T-helper 1 cell treated with Interleukin-12 subunit alpha and Interleukin-12 subunit beta and Interleukin-4 antibody, amounts not matched to agents 30 ng/mL and 1 ng/mL, for 36 hours (primary cell): ENCODE measurements around the gene NHEJ1. TPM values are rescaled to one million over a fixed set of nuclear protein-coding genes. Genes with fewer than 3 reads are reported as not detected.

ENCODE experiments used
- intact Hi-C: fragments of 100-400 bp; cut with micrococcal nuclease; formaldehyde crosslinking; loops from one replicate; pipeline ENCODE4 v1.15.1; 2024
- total RNA-seq: library from RNA; stranded (reverse); gene quantifications from 2 replicates; pipeline ENCODE4 v1.2.3, GENCODE V29; 2022

Gene NHEJ1
- total RNA-seq, 1 donor from 2014 or later: 20.4 TPM

DNA sequence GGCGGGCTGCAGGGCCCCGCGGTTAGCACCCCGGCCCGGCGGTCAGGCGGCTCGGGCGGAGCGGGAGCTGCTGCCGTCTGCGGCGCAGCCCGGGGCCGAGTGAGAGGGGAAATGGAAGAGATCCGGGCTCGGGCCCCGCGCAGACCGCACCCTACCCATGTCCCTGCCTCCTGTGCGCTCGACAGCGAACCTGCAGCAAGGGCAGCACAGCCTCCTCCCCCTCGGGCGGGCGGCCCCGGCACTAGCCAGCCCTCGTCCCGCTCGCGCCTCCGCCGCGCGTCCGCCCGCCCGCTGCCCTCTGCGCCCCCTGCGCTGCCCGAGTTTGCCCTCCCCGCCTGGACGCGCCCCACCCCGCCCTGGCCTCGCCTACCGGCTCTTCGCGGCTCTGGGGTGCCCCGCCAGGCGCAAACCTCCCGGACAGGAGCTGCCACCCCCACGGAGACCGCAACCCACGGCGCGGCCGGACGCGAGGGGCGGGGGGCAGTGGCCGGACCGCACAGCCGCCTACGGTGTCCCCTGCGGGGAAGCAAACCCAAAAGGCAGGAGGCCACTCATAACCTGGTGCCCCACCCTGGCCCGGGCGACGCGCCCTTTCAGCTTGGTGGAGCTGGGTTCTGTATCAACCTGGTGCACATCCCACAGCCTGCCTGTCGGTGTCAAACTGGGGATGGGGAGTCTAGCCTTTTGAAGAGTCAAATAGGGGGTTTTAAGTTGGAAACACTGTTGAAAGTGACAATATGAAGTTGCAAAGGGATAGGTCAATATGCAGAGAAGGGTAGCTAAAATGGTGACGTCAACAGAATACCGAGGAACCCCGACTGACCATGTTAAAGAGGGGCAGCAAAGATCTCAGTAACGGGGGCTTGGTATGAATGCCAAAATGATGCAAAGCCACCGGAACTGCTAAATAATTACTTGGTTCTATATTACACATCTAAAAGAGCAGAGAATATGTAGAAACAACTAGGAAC lies 99.5 kb downstream of the NHEJ1 start, which contains the start of gene IHH:
TSS of gene IHH (minus strand) at position 101 of the 971 bp plus-strand sequence. CDS start 454 bp downstream, outside the sequence.
- intact Hi-C loops: no loop called here

DNA sequence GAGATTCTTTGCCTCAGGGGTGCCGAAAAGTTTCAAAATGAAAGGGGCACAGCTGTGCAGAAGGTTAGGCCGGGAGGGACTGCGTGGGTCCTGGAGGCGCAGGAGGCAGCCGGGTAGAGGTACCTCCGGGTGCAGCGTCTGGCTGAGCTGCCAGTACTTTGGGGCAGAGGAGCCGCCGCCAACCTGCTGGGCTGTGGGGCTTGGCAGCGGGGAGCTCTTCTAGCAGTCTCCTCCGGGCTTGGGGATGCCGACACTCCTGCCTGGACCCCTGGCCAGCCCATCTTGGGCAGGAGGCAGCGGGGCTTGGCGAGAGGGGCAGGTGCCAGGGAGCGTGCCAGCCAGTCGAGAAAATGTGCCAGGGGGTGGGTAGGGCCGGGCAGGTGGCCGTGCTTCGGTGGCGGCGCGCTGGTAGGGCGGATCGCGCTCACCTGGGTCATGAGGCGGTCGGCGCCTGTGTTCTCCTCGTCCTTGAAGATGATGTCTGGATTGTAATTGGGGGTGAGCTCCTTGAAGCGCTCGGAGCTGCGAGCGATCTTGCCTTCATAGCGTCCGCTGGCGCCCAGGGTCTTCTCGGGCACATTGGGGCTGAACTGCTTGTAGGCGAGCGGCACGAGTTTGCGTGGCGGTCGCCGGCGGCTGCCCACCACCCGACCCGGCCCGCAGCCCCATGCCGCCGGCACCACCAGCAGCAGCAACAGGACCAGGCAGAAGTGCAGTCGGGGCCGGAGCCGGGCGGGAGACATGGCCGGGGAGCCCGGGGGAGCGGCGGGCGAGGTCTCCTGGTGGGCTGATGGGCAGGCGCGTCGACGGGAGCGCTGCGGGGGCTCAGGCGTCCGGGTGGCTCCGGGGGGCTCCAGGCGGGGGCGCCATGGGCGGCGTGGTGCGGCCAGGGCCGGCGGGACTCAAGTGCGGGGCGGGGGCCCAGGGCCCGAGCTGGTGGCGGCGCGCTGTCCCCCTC lies 100.6 kb downstream of the NHEJ1 start:
- intact Hi-C loops: loop anchor here (5.0 kb wide), 1 partner anchor 78 kb away; no protein-coding TSS in a partner anchor

DNA sequence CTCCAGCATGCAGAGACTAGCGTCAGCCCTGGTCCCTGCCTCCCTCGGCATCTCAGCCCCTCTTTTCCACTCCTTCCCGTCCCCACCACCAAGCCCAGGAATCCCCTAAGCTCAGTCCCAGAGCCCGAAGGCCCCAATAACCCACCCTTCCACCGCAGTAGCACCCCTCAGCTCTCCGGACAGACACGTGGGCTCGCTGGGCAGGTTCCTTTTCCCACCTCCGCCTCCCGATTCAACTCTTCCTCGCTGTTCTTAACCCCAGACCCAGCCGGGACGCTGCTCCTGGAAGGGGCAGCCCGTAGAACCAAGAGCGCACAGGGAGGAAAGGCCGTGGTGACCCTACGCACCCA lies 101.3 kb downstream of the NHEJ1 start:
- intact Hi-C loops: loop anchor here (5.0 kb wide), 1 partner anchor 77 kb away; no protein-coding TSS in a partner anchor

DNA sequence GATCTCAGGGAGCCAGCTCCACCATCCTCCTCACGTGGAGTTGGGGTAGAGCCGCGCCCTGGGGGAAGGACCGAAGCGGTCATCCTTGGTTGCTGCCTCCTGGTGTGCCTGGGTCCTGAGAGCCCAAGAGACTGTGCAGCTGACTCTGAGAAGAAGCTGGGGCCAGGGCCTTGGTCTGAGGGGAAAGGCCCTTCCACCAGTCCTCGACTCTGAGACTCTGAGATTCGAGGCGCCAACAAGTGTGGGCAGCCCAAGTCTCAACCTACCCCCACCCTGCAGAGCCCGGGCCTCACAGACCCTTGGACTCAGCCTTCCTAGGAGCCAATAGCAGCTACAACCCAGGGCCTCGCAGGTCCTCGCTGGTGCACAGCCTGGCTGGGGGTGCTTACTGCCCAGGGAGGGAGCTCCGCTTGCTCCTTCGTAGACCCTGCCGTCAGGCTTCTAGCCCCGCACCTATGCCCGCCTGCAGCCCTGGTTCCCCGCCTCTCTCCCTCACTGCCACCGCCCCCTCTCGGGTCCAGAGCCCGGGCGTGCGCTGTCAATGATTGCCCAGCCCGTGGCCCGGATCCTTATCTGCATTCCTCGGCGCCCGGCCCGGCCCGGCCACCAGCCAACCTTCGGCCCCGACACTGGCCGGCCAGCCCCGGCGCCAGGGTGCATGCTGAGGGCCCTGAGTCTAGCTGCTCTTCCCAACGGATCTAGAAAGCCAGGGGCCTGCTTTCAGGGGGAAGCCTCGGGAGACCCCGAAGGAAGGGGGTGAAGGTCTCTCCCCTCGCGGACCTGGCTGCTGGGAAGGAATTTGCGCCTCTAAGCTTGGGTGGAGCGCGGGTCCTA lies 101.9 kb downstream of the NHEJ1 start:
- intact Hi-C loops: loop anchor here (1.0 to 5.0 kb wide), 7 partner anchors 46 to 240 kb away; no protein-coding TSS in a partner anchor

DNA sequence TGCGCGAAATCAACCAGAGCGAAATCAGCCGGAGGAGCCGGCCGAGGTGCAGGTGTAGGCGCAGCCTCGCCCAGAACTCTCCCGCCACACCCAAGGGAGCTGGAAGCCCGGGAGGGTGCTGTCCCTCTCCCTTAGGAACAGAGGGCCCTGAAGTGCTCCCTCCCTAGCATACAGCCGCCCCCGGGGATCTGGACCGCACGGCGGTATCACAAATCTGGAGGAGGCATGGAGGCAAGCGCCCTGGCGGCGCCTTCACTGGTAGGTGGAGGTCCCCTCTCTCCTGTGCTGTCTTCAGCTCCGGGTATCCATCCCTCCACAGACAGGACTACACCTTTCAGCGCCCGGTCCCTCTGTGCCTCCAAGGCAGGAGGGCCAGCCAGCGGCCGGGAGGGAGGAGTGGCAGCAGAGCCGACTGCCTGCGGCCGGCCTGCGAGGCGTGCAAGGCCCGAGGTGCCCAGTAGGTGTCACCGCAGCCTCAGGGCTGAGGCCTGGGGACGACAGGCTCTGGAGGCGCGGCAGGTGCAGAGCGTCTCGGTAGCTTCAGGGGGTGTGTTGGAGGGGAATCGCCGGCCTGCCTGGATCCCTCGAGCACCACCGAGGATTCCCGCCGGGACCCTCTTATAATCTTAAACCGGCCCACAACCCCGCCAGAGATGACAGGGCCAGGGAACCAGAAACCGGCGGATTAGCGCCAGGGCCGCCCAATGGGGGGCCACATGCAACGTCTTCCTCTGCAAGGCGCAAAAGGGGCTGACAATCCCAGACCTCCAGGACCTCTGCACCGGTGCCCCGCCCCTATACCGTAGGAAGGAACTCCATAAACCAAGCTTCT lies 102.7 kb downstream of the NHEJ1 start:
- intact Hi-C loops: loop anchor here (1.0 to 5.0 kb wide), 8 partner anchors 29 to 240 kb away; no protein-coding TSS in a partner anchor

DNA sequence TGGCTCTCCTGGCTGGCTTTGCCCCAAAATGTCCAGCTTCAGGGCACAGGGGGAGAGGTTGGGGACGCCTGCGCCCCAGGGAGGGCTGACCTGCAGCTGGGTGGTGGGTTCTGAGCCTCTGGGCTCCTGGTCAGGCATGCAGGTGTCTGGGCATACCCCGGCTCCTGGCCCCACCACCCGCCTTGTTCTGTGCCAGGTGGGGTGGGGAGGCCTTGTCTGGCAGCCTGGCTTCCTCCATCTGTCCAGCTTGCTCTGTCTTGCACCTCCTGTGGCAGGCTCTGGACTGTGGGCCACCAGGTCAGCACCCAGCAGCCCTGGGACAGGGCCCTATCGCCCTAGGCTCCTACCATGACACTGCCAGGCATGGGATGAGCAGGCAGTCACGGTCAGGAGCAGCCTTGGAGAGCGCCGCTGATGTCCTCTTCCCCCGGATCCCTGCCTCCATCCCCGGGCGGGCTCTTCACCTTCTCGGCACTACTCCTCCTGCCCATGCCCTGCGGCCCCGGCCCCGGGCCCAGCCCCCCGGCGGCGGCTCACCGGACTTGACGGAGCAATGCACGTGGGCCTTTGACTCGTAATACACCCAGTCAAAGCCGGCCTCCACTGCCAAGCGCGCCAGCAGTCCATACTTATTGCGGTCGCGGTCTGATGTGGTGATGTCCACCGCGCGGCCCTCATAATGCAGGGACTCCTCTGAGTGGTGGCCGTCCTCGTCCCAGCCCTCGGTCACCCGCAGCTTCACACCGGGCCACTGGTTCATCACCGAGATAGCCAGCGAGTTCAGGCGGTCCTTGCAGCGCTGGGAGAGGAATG lies 103.5 kb downstream of the NHEJ1 start:
- intact Hi-C loops: loop anchor here (1.0 to 5.0 kb wide), 2 partner anchors 28 to 75 kb away; no protein-coding TSS in a partner anchor

DNA sequence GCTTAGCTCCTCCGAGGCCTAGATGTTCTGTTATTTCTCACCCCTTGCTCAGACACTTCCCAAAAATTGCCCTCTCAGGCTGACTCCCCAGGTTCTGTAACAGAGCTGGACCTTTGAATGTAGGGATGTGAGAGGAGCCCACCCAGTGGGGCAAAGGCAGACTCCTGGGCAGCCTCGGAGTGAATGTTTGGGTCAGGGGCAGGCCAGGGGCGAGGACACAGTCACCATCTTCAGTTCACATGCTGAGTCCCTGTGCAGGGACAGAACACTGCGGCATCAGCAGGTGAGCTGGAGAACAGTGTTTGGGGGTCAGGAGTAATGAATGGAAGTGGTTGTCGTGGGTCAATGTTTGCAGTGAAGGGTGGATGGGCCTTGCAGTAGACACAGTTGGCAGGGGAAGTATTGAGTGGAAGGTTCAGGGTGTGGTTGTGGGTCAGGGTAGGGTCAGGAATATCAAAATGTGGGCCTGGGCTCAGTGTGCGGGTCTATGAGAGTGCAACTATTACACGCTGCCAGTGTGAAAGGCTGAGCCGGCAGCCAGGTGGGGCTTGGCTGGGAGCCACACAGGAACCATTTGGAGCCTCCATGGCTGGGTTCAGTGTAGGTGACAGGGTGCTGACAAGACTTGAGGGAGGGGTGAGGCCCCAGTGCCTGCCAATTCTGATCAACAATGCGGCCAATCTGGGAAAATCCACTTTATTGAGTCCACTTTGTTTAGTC lies 104.3 kb downstream of the NHEJ1 start:
- intact Hi-C loops: loop anchor here (5.0 kb wide), 1 partner anchor 74 kb away; no protein-coding TSS in a partner anchor

- intact Hi-C loops: loop anchor here (5.0 kb wide), 1 partner anchor 73 kb away; no protein-coding TSS in a partner anchor
Measured at GRCh38 chr2:219054956-219055903, 105.4 kb downstream of the NHEJ1 start.

- intact Hi-C loops: no loop called here
Measured at GRCh38 chr2:219049282-219049681, 111.3 kb downstream of the NHEJ1 start.

DNA sequence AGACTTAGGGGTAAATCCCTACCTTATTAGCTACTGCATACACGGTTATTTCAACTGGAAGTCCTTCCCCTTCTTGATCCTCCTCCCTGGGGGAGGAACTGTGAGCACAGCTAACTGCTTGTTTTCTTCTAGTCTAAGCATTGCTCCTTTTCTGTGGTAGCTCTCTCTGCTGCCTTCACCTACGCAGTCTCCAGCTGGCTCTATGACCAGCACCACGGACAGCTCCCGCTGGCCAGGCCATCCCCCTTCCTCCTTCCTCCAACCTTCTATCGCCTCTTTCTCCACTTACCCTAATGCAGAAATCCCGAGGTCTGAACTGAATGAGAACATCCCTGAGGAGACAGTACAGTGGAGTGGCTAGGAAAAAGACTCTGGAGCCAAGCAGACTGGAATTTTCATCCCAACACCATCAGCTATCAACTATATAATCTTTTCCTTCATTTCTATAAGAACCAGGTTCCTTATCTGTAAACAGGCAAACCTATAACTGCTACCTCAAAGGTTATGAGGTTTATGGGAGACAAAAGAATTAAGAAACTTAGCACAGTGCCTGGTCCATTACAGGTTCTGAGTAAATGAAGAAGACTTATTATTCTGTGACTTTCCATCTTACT lies 114.6 kb downstream of the NHEJ1 start:
- intact Hi-C loops: no loop called here

GRCh38 chr2:219042750-219043149 lies 117.9 kb downstream of the NHEJ1 start:
- intact Hi-C loops: loop anchor here (5.0 kb wide), 1 partner anchor 265 kb away; the partner anchor contains the start of gene PTPRN

GRCh38 chr2:219042157-219042556 lies 118.5 kb downstream of the NHEJ1 start:
- intact Hi-C loops: loop anchor here (5.0 kb wide), 1 partner anchor 265 kb away; the partner anchor contains the start of gene PTPRN

- intact Hi-C loops: loop anchor here (5.0 kb wide), 1 partner anchor 266 kb away; the partner anchor contains the start of gene PTPRN
Measured at GRCh38 chr2:219041252-219041651, 119.4 kb downstream of the NHEJ1 start, which contains the start of gene CFAP65. Gene CFAP65 (minus strand): TSS chr2:219041516. CDS start chr2:219039048, 2,468 bp downstream.

DNA sequence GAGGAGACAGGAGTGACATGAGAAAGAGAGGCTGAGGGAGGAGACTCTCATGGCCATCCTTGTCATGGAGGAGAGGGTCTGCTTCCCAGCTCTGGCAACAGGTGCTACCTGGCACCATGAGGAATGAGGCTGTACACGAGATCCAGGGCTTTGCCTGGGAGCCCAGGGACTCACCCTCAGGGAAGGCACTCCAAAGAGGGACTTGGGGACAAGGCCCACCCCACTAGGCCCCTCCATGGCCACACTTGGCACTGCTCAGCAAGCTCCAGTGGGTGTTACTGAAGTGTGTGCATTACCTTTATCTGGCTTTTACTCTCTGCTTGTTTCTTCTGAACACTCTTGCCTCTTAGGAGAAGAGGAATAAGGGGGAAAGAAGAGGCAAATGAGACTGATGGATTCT lies 122.0 kb downstream of the NHEJ1 start:
- intact Hi-C loops: no loop called here

DNA sequence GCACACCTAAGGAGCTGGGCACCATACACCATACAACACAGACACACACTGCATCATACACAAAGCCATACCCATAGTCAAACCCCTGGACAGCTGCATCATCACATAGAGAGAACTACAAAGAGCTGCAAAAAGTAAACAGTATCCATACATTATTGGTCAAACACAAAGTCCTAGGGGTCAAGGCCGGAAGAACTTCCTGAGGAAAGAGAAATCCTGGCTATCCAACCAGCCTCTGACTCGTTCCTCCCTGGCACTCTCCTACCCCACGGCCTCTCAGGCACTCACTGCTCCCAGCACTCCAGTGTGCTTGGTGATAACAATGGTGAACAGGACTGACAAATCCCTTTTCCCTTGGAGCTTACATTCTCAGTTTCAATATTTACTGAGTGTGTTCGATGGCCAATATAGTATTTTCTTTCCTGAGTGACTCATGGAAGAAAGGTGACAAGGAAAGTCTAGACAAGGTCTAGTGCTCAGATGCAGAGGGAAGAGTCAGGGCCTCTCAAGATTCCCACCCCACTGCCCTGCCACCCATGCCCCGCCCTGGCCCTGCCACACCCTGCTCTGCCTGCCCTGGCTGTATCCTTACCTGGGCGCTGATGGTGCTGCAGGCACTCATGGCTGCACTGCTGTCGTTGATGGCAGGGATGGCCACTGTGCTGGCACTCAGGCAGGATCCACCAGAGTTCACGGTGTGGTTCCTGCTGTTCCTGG lies 122.7 kb downstream of the NHEJ1 start:
- intact Hi-C loops: no loop called here
